Measurements from ENCODE around the gene DNMT3L. TPM values are rescaled to one million over a fixed set of nuclear protein-coding genes. Genes with fewer than 3 reads are reported as not detected.

DNMT3L gene
- not detected in 2 replicates for total RNA-seq

- TF ChIP-seq CTCF (IDR thresholded peaks at IDR 0.05; ENCODE audit: insufficient read depth, low read depth, low read length) = no peak
- H3K4me3 ChIP-seq (ENCODE audit: low read depth, low read length) = no peak within 1 kb of the TSS
- DNase-seq (ENCODE audit: low read depth) = no peak
Measured at GRCh38 chr21:44261675-44262295, at the start of gene DNMT3L. Gene DNMT3L (minus strand): TSS chr21:44261897. CDS start chr21:44261259, 638 bp downstream.

GRCh38 chr21:44310628-44311507, 49.2 kb upstream of the DNMT3L start:
- no peak overlapping the region for H3K4me3 ChIP-seq (ENCODE audit: low read depth, low read length)
- no peak for TF ChIP-seq CTCF (IDR thresholded peaks at IDR 0.05; ENCODE audit: insufficient read depth, low read depth, low read length)
- no peak for DNase-seq (ENCODE audit: low read depth)

GRCh38 chr21:44306936-44307704, 45.4 kb upstream of the DNMT3L start:
- TF ChIP-seq CTCF (IDR thresholded peaks at IDR 0.05; ENCODE audit: insufficient read depth, low read depth, low read length) = no peak
- DNase-seq (ENCODE audit: low read depth) = no peak
- H3K4me3 ChIP-seq (ENCODE audit: low read depth, low read length) = no peak overlapping the region

- H3K4me3 ChIP-seq (ENCODE audit: low read depth, low read length) = no peak overlapping the region
- no peak for TF ChIP-seq CTCF (IDR thresholded peaks at IDR 0.05; ENCODE audit: insufficient read depth, low read depth, low read length)
- DNase-seq (ENCODE audit: low read depth) = no peak
Measured at GRCh38 chr21:44305691-44306090, 44.0 kb upstream of the DNMT3L start.

- H3K4me3 ChIP-seq (ENCODE audit: low read depth, low read length) = no peak overlapping the region
- peak; percentile 76 for TF ChIP-seq CTCF (IDR thresholded peaks at IDR 0.05; ENCODE audit: insufficient read depth, low read depth, low read length)
- peak; percentile 52 for DNase-seq (ENCODE audit: low read depth)
Measured at GRCh38 chr21:44304877-44305293, 43.2 kb upstream of the DNMT3L start.

- H3K4me3 ChIP-seq (ENCODE audit: low read depth, low read length) = no peak overlapping the region
- TF ChIP-seq CTCF (IDR thresholded peaks at IDR 0.05; ENCODE audit: insufficient read depth, low read depth, low read length) = no peak
- DNase-seq (ENCODE audit: low read depth) = no peak
Measured at GRCh38 chr21:44304011-44304616, 42.4 kb upstream of the DNMT3L start.

Measured in fibroblast of villous mesenchyme (primary cell).